ENCODE results near the gene ABCA4. TPM values are rescaled to one million over a fixed set of nuclear protein-coding genes. Genes with fewer than 3 reads are reported as not detected.

Gene ABCA4
- total RNA-seq, 6 donors from 2014 or later = under 0.01 to 1.3 (median 0.53) TPM

GRCh38 chr1:94107141-94107540 is 13.8 kb downstream of the ABCA4 start:
- Histone ChIP-seq H3K27me3 (no peaks in the 10 kb centered on the region), H3K4me3 (no peak overlapping the region), H3K36me3 (no peaks in the 10 kb centered on the region), H3K4me1 (no peaks in the 10 kb centered on the region), H3K9me3 (no peaks in the 10 kb centered on the region), H3K27ac (no peak overlapping the region)
- 90 to 91% methylated on average over 6 of the region's 6 CpGs for WGBS, 2 donors
- ATAC-seq (ENCODE audit: low FRiP score in 2 of 2) = no peak
- DNase-seq = no peak
- TF ChIP-seq POLR2AphosphoS5 (IDR thresholded peaks at IDR 0.05) = no peak
- TF ChIP-seq EP300 (IDR thresholded peaks at IDR 0.05) = no peak
- no peak for TF ChIP-seq CTCF (IDR thresholded peaks at IDR 0.05)
- TF ChIP-seq POLR2A (IDR thresholded peaks at IDR 0.05) = no peak

GRCh38 chr1:94106716-94107115 is 14.2 kb downstream of the ABCA4 start:
- H3K27ac ChIP-seq = no peak overlapping the region
- DNase-seq (no peak), ATAC-seq (ENCODE audit: low FRiP score in 2 of 2) (no peak)
- no peak for TF ChIP-seq POLR2A (IDR thresholded peaks at IDR 0.05)
- TF ChIP-seq EP300 (IDR thresholded peaks at IDR 0.05) = no peak
- TF ChIP-seq POLR2AphosphoS5 (IDR thresholded peaks at IDR 0.05) = no peak
- no peak for TF ChIP-seq CTCF (IDR thresholded peaks at IDR 0.05)
- H3K9me3 ChIP-seq = no peaks in the 10 kb centered on the region
- H3K4me1 ChIP-seq = no peaks in the 10 kb centered on the region
- H3K36me3 ChIP-seq = no peaks in the 10 kb centered on the region
- H3K4me3 ChIP-seq = no peak overlapping the region
- 84 to 86% methylated on average over 8 of the region's 8 CpGs for WGBS, 2 donors
- no peaks in the 10 kb centered on the region for H3K27me3 ChIP-seq

GRCh38 chr1:94105957-94106529 is 14.9 kb downstream of the ABCA4 start:
- TF ChIP-seq POLR2AphosphoS5 (IDR thresholded peaks at IDR 0.05) (no peak), EP300 (IDR thresholded peaks at IDR 0.05) (no peak), POLR2A (IDR thresholded peaks at IDR 0.05) (no peak), CTCF (IDR thresholded peaks at IDR 0.05) (no peak)
- Histone ChIP-seq H3K4me1 (peaks cover 0 to 4% (median 0%) of the 10 kb centered on the region in 4 donors), H3K27ac (no peak overlapping the region), H3K9me3 (no peaks in the 10 kb centered on the region), H3K4me3 (no peak overlapping the region), H3K27me3 (no peaks in the 10 kb centered on the region), H3K36me3 (no peaks in the 10 kb centered on the region)
- ATAC-seq (ENCODE audit: low FRiP score in 2 of 2) (peak in 1 of 2 donors; percentile 17), DNase-seq (no peak)
- WGBS, 2 donors = 64 to 71% methylated on average over 4 to 9 of the region's 9 CpGs

- peaks cover 0 to 4% (median 0%) of the 10 kb centered on the region in 4 donors for H3K4me1 ChIP-seq
- DNase-seq (peak in 1 of 2 donors; percentile 59), ATAC-seq (ENCODE audit: low FRiP score in 2 of 2) (no peak)
- no peaks in the 10 kb centered on the region for H3K9me3 ChIP-seq
- TF ChIP-seq EP300 (IDR thresholded peaks at IDR 0.05) = no peak
- TF ChIP-seq POLR2A (IDR thresholded peaks at IDR 0.05) = no peak
- TF ChIP-seq CTCF (IDR thresholded peaks at IDR 0.05) = no peak
- TF ChIP-seq POLR2AphosphoS5 (IDR thresholded peaks at IDR 0.05) = no peak
- no peak overlapping the region for H3K27ac ChIP-seq
- no peaks in the 10 kb centered on the region for H3K27me3 ChIP-seq
- H3K4me3 ChIP-seq = no peak overlapping the region
- WGBS, 2 donors = 77 to 79% methylated on average over 7 of the region's 7 CpGs
- H3K36me3 ChIP-seq = no peaks in the 10 kb centered on the region
Observed at GRCh38 chr1:94105581-94105952, 15.4 kb downstream of the ABCA4 start.
